Measurements from ENCODE around the gene AP1G2.
"Not testable (repeated sequence)": the region's sequence is repeated elsewhere in the genome, so short reads cannot be mapped to it uniquely, and the experiment has no call there.

The AP1G2 gene

GRCh38 chr14:23539248-23540140 is 28.1 kb downstream of the AP1G2 start:
- DNase-seq (ENCODE audit: low read depth in 1 of 2, low spot score in 1 of 2): no peak

GRCh38 chr14:23538785-23539184 is 28.8 kb downstream of the AP1G2 start:
- DNase-seq (ENCODE audit: low read depth in 1 of 2, low spot score in 1 of 2): no peak

- DNase-seq (ENCODE audit: low read depth in 1 of 2, low spot score in 1 of 2): no peak
Observed at GRCh38 chr14:23538050-23538718, 29.4 kb downstream of the AP1G2 start.

- DNase-seq (ENCODE audit: low read depth in 1 of 2, low spot score in 1 of 2): no peak
Observed at GRCh38 chr14:23537351-23538049, 30.1 kb downstream of the AP1G2 start.

- DNase-seq (ENCODE audit: low read depth in 1 of 2, low spot score in 1 of 2): not testable (repeated sequence)
Observed at GRCh38 chr14:23536906-23537305, 30.7 kb downstream of the AP1G2 start.

- DNase-seq (ENCODE audit: low read depth in 1 of 2, low spot score in 1 of 2): no peak
Observed at GRCh38 chr14:23536494-23536893, 31.1 kb downstream of the AP1G2 start.

- no peak for DNase-seq (ENCODE audit: low read depth in 1 of 2, low spot score in 1 of 2)
Observed at GRCh38 chr14:23535943-23536342, 31.6 kb downstream of the AP1G2 start.

GRCh38 chr14:23533652-23534435 is 33.7 kb downstream of the AP1G2 start:
- DNase-seq (ENCODE audit: low read depth in 1 of 2, low spot score in 1 of 2): no peak

- DNase-seq (ENCODE audit: low read depth in 1 of 2, low spot score in 1 of 2): no peak
Observed at GRCh38 chr14:23532658-23533057, 34.9 kb downstream of the AP1G2 start.

- no peak for DNase-seq (ENCODE audit: low read depth in 1 of 2, low spot score in 1 of 2)
Observed at GRCh38 chr14:23531391-23531790, 36.2 kb downstream of the AP1G2 start.

GRCh38 chr14:23530375-23531055 is 37.1 kb downstream of the AP1G2 start:
- DNase-seq (ENCODE audit: low read depth in 1 of 2, low spot score in 1 of 2): no peak

GRCh38 chr14:23529016-23529415 is 38.6 kb downstream of the AP1G2 start:
- DNase-seq (ENCODE audit: low read depth in 1 of 2, low spot score in 1 of 2): no peak

GRCh38 chr14:23528555-23528954 is 39.0 kb downstream of the AP1G2 start:
- no peak for DNase-seq (ENCODE audit: low read depth in 1 of 2, low spot score in 1 of 2)

GRCh38 chr14:23525611-23526010 is 42.0 kb downstream of the AP1G2 start:
- DNase-seq (ENCODE audit: low read depth in 1 of 2, low spot score in 1 of 2): no peak

- no peak for DNase-seq (ENCODE audit: low read depth in 1 of 2, low spot score in 1 of 2)
Observed at GRCh38 chr14:23524954-23525353, 42.6 kb downstream of the AP1G2 start.

- DNase-seq (ENCODE audit: low read depth in 1 of 2, low spot score in 1 of 2): no peak
Observed at GRCh38 chr14:23523229-23524016, 44.2 kb downstream of the AP1G2 start.

- no peak for DNase-seq (ENCODE audit: low read depth in 1 of 2, low spot score in 1 of 2)
Observed at GRCh38 chr14:23522643-23523198, 44.9 kb downstream of the AP1G2 start.

- DNase-seq (ENCODE audit: low read depth in 1 of 2, low spot score in 1 of 2): no peak
Observed at GRCh38 chr14:23521785-23522640, 45.6 kb downstream of the AP1G2 start.

Data from stimulated activated CD4-positive, alpha-beta T cell treated with anti-CD3 and anti-CD28 coated beads, Interleukin-15, amount 100 ng/mL, for 1 hour (primary cell).